GM18505 (cell line): ENCODE results near the gene NFKB2.
A peak's percentile ranks its signal among the peaks of the same experiment; 100 is the strongest.

Experiments used
- ATAC-seq: cut with Tn5 transposase; IDR thresholded peaks from one replicate; pipeline ENCODE4 v1.9.1; 2021; ENCODE audit not compliant: unreplicated experiment
- POLR2A ChIP-seq: IDR thresholded peaks from 4 replicates; pipeline ENCODE4 v1.6.1; 2011; ENCODE audit warnings: borderline replicate concordance; ENCODE audit not compliant: insufficient read depth, insufficient read length; ENCODE audit errors: extremely low read depth

NFKB2 gene

GRCh38 chr10:102382871-102383270 lies 12.6 kb upstream of the NFKB2 start:
- ATAC-seq = no peak
- TF ChIP-seq POLR2A = no peak

- no peak for TF ChIP-seq POLR2A
- ATAC-seq = no peak
Measured at GRCh38 chr10:102384053-102384452, 11.5 kb upstream of the NFKB2 start.

GRCh38 chr10:102384606-102385429 lies 10.7 kb upstream of the NFKB2 start:
- ATAC-seq = no peak
- no peak for TF ChIP-seq POLR2A

- ATAC-seq = no peak
- TF ChIP-seq POLR2A = no peak
Measured at GRCh38 chr10:102389894-102390293, 5.6 kb upstream of the NFKB2 start.

GRCh38 chr10:102392306-102392705 lies 3.2 kb upstream of the NFKB2 start:
- TF ChIP-seq POLR2A = no peak
- no peak for ATAC-seq

- TF ChIP-seq POLR2A = no peak
- ATAC-seq = no peak
Measured at GRCh38 chr10:102393411-102394078, 2.0 kb upstream of the NFKB2 start.

GRCh38 chr10:102394079-102394800 lies 1.3 kb upstream of the NFKB2 start:
- ATAC-seq = peak; percentile 65
- TF ChIP-seq POLR2A = peak; percentile 78

- peak; percentile 57 for TF ChIP-seq POLR2A
- peak; percentile 7 for ATAC-seq
Measured at GRCh38 chr10:102394801-102395399, 605 bp upstream of the NFKB2 start.

GRCh38 chr10:102396317-102396650 lies 779 bp downstream of the NFKB2 start:
- no peak for ATAC-seq
- TF ChIP-seq POLR2A = no peak

- no peak for ATAC-seq
- TF ChIP-seq POLR2A = no peak
Measured at GRCh38 chr10:102396730-102397151, 1.2 kb downstream of the NFKB2 start.

GRCh38 chr10:102397222-102398171 lies 2.0 kb downstream of the NFKB2 start:
- ATAC-seq = no peak
- no peak for TF ChIP-seq POLR2A

GRCh38 chr10:102398172-102399020 lies 2.9 kb downstream of the NFKB2 start:
- no peak for ATAC-seq
- no peak for TF ChIP-seq POLR2A
